ENCODE data around the gene FBXL4. TPM values are rescaled to one million over a fixed set of nuclear protein-coding genes. Genes with fewer than 3 reads are reported as not detected.

The FBXL4 gene
- total and polyA plus RNA-seq, 7 donors: 3.4 to 15.5 (median 11.5) TPM

GRCh38 chr6:98833307-98834059 is 114.3 kb downstream of the FBXL4 start:
- no peaks in the 10 kb centered on the region for H3K9me3 ChIP-seq
- peak; percentile 18 to 75 (median 38) for ATAC-seq
- no peaks in the 10 kb centered on the region for H3K36me3 ChIP-seq (ENCODE audit: insufficient read depth in 1 of 2, low read depth in 1 of 2)
- peaks cover 21% of the 10 kb centered on the region for H3K4me1 ChIP-seq
- DNase-seq: no peak
- TF ChIP-seq CTCF (IDR thresholded peaks at IDR 0.05): no peak
- 1% methylated on average over 41 to 42 of the region's 42 CpGs for WGBS, 3 donors
- H3K27me3 ChIP-seq (ENCODE audit: insufficient read depth in 3 of 3, low read length in 2 of 3): peaks cover 0 to 96% (median 49%) of the 10 kb centered on the region in 3 donors
- peak overlapping the region; percentile 69 for H3K4me3 ChIP-seq
- intact Hi-C loops (cut with DNase I): no loop called here
- no peak overlapping the region for H3K27ac ChIP-seq

DNA sequence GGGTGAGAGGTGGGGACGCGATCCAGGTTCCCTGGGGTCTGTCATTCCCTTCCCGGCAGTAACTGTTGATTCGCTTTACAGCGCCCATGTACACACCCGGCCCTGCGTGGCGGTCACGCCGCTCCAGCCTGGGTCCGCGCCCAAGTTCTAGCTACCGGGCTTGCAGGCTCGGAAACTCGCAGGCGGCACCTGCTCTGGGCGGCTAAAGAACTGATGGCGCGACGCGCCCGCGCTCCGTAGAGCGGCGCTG is 114.8 kb downstream of the FBXL4 start:
- H3K4me1 ChIP-seq: peaks cover 21% of the 10 kb centered on the region
- no peaks in the 10 kb centered on the region for H3K9me3 ChIP-seq
- peaks cover 0 to 96% (median 49%) of the 10 kb centered on the region in 3 donors for H3K27me3 ChIP-seq (ENCODE audit: insufficient read depth in 3 of 3, low read length in 2 of 3)
- ATAC-seq (peak in 3 of 4 donors; percentile 46 to 72 (median 69)), DNase-seq (no peak)
- intact Hi-C loops (cut with DNase I): no loop called here
- H3K27ac ChIP-seq: no peak overlapping the region
- no peaks in the 10 kb centered on the region for H3K36me3 ChIP-seq (ENCODE audit: insufficient read depth in 1 of 2, low read depth in 1 of 2)
- TF ChIP-seq CTCF (IDR thresholded peaks at IDR 0.05): no peak
- 1% methylated on average over 24 to 26 of the region's 26 CpGs for WGBS, 3 donors
- H3K4me3 ChIP-seq: peak overlapping the region; percentile 69

DNA sequence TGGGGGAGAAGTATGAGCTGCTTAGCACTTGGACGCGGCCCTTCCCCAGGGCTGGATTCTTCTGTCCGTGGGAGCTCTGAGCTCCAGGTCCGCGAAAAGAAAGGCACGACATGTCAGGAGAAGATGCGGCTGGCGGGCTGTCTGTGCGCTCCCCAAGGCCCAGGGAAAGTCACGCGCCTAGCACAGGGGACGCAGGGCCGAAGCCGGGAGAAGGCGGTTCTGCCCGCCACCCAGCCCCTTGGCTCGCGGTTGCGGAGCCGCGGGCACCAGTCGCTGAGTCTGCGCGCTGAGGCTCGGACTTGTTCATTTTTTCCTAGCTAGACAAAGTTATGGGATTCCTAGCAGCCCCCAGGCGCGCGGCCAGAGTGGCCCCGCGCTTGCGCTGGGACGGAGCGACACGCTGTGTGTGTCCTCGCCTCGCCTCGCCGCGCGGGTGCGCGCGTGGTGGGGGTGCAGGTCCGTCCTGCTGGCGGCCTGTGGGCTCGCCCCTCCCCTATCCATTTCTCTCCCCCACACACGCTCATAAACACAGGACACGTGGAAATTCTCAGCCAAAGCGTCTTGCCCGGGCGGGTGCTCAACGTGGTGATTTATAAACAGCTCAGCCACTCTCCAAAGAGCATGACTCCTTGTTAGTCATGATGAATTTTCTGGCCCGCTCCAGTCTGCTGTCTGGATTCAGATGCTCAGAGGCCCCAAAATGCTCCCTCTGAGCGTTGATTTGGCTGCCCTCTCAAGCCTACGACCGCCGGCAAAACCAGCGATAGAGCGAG is 115.3 kb downstream of the FBXL4 start:
- H3K4me1 ChIP-seq: peaks cover 24% of the 10 kb centered on the region
- intact Hi-C loops (cut with DNase I): no loop called here
- H3K27me3 ChIP-seq (ENCODE audit: insufficient read depth in 3 of 3, low read length in 2 of 3): peaks cover 0 to 96% (median 54%) of the 10 kb centered on the region in 3 donors
- no peak for TF ChIP-seq CTCF (IDR thresholded peaks at IDR 0.05)
- 1 to 2% (median 1%) methylated on average over 57 to 59 of the region's 59 CpGs for WGBS, 3 donors
- H3K36me3 ChIP-seq (ENCODE audit: insufficient read depth in 1 of 2, low read depth in 1 of 2): no peaks in the 10 kb centered on the region
- no peak overlapping the region for H3K27ac ChIP-seq
- no peaks in the 10 kb centered on the region for H3K9me3 ChIP-seq
- peak overlapping the region; percentile 69 for H3K4me3 ChIP-seq
- ATAC-seq (peak; percentile 37 to 74 (median 64)), DNase-seq (no peak)

GRCh38 chr6:98831959-98832283 is 115.8 kb downstream of the FBXL4 start:
- Histone ChIP-seq H3K36me3 (ENCODE audit: insufficient read depth in 1 of 2, low read depth in 1 of 2) (no peaks in the 10 kb centered on the region), H3K4me3 (peak overlapping the region; percentile 69), H3K27me3 (ENCODE audit: insufficient read depth in 3 of 3, low read length in 2 of 3) (peaks cover 0 to 96% (median 57%) of the 10 kb centered on the region in 3 donors), H3K27ac (no peak overlapping the region), H3K9me3 (no peaks in the 10 kb centered on the region), H3K4me1 (peaks cover 25% of the 10 kb centered on the region)
- intact Hi-C loops (cut with DNase I): no loop called here
- ATAC-seq (no peak), DNase-seq (no peak)
- WGBS, 3 donors: 4 to 5% (median 5%) methylated on average over 11 of the region's 11 CpGs
- no peak for TF ChIP-seq CTCF (IDR thresholded peaks at IDR 0.05)

Data from psoas muscle (tissue), 8 donors.